ENCODE results near the gene RAP1A.

GRCh38 chr1:111649227-111649626 lies 29.6 kb downstream of the RAP1A start:
- TF ChIP-seq CTCF (IDR thresholded peaks at IDR 0.05): no peak
- TF ChIP-seq POLR2A (IDR thresholded peaks at IDR 0.05): no peak
